Tibial nerve (tissue), 4 donors: ENCODE measurements around the gene TFEB. TPM values are rescaled to one million over a fixed set of nuclear protein-coding genes. Genes with fewer than 3 reads are reported as not detected.

ENCODE experiments used
- DNase-seq, 2 donors: peaks; one replicate each; pipeline ENCODE4 v3.0.0-alpha.2; 2019; ENCODE audit warnings: low spot score in 2 of 2
- H3K27ac ChIP-seq, 4 donors: fragments of 200-600 bp; sonication (generic) in 3 of 4; one replicate each; pipeline ENCODE4 v1.5.1; 2017 to 2019; ENCODE audit warnings: mild to moderate bottlenecking in 1 of 4
- H3K27me3 ChIP-seq, 2 donors: fragments of 200-600 bp; sonication (generic) in 1 of 2; one replicate each; pipeline versions ENCODE4 v1.5.1 to v1.6.0; 2017 to 2019
- H3K36me3 ChIP-seq, 3 donors: fragments of 200-600 bp; sonication (generic); one replicate each; pipeline ENCODE4 v1.5.1; 2018 to 2019
- H3K4me1 ChIP-seq, 4 donors: fragments of 200-600 bp; sonication (generic) in 3 of 4; one replicate each; pipeline ENCODE4 v1.5.1; 2017 to 2019
- H3K4me3 ChIP-seq, 4 donors: fragments of 200-600 bp; sonication (generic) in 3 of 4; one replicate each; pipeline ENCODE4 v1.5.1; 2017 to 2019; ENCODE audit warnings: mild to moderate bottlenecking in 1 of 4, moderate library complexity in 1 of 4
- H3K9me3 ChIP-seq, 4 donors: fragments of 200-600 bp; sonication (generic) in 3 of 4; one replicate each; pipeline ENCODE4 v1.5.1; 2017 to 2019
- CTCF ChIP-seq, 5 experiments: fragments of 200-600 bp in 3 of 5; fragments of 450-650 bp in 2 of 5; sonication (generic) in 3 of 5; IDR thresholded peaks; one replicate each; pipeline ENCODE4 v1.5.1; 2016 to 2019; ENCODE audit warnings: antibody characterized with exemption in 5 of 5, mild to moderate bottlenecking in 3 of 5, moderate library complexity in 2 of 5
- EP300 ChIP-seq, 2 donors: sonication (generic); formaldehyde crosslinking; IDR thresholded peaks; one replicate each; pipeline ENCODE4 v1.6.1; 2017; ENCODE audit warnings: antibody characterized with exemption in 2 of 2, mild to moderate bottlenecking in 1 of 2
- POLR2A ChIP-seq, 2 donors: fragments of 450-650 bp; IDR thresholded peaks; one replicate each; pipeline ENCODE4 v1.6.1; 2017; ENCODE audit warnings: antibody characterized with exemption in 2 of 2, mild to moderate bottlenecking in 2 of 2, moderate library complexity in 2 of 2
- WGBS, 2 donors: methylation state at CpG; one replicate each; pipeline ENCODE4 v1.1.5; 2018; 5-methylcytosine and 5-hydroxymethylcytosine counted together
- total RNA-seq, 4 donors: library from RNA; depleted of rRNA; stranded (reverse); fragments of >200 nt; gene quantifications; one replicate each; pipeline ENCODE4 v1.1.0, GENCODE V29; 2016

TFEB gene
- total RNA-seq, 4 donors from 2014 or later: 19.2 to 28.8 (median 20.6) TPM

- DNase-seq: no peak
- Histone ChIP-seq H3K27me3 (no peaks in the 10 kb centered on the region), H3K9me3 (no peaks in the 10 kb centered on the region), H3K27ac (no peak overlapping the region), H3K4me3 (no peak overlapping the region), H3K36me3 (no peaks in the 10 kb centered on the region), H3K4me1 (peaks cover 0 to 38% (median 8%) of the 10 kb centered on the region in 4 donors)
- TF ChIP-seq POLR2A (IDR thresholded peaks at IDR 0.05) (no peak), CTCF (IDR thresholded peaks at IDR 0.05) (no peak), EP300 (IDR thresholded peaks at IDR 0.05) (no peak)
- WGBS, 2 donors: 68% methylated on average over 7 of the region's 7 CpGs
Observed at GRCh38 chr6:41648070-41648585, 87.3 kb downstream of the TFEB start.

DNA sequence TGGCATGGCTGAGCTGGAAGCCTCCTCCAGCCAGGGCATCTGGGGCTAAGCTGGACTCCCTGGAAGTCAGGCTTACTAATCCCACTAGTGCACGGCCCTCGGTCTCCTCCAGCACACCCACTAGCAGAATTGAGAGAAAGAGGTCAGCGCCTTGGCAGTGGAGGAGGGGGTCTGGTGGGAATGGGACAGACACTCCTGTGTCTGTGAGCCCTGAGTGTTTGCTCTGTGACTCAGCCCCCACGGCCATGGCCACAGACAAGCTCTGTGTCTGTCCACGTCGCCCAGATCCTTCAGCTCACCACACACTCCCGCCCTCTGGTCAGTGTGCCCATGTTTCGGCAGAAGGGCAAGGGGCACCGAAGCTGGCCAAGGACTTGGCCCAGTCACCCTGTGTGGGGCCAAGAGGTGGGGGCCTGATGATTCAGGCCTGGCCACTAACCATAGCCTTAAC lies 88.3 kb downstream of the TFEB start:
- H3K9me3 ChIP-seq: no peaks in the 10 kb centered on the region
- WGBS, 2 donors: 36 to 41% methylated on average over 8 to 9 of the region's 9 CpGs
- no peaks in the 10 kb centered on the region for H3K36me3 ChIP-seq
- H3K27me3 ChIP-seq: no peaks in the 10 kb centered on the region
- no peak overlapping the region for H3K27ac ChIP-seq
- peaks cover 0 to 38% (median 8%) of the 10 kb centered on the region in 4 donors for H3K4me1 ChIP-seq
- H3K4me3 ChIP-seq: no peak overlapping the region
- no peak for DNase-seq
- peak in 1 of 2 donors; percentile 27 for TF ChIP-seq EP300 (IDR thresholded peaks at IDR 0.05)
- TF ChIP-seq CTCF (IDR thresholded peaks at IDR 0.05): no peak
- TF ChIP-seq POLR2A (IDR thresholded peaks at IDR 0.05): no peak

DNA sequence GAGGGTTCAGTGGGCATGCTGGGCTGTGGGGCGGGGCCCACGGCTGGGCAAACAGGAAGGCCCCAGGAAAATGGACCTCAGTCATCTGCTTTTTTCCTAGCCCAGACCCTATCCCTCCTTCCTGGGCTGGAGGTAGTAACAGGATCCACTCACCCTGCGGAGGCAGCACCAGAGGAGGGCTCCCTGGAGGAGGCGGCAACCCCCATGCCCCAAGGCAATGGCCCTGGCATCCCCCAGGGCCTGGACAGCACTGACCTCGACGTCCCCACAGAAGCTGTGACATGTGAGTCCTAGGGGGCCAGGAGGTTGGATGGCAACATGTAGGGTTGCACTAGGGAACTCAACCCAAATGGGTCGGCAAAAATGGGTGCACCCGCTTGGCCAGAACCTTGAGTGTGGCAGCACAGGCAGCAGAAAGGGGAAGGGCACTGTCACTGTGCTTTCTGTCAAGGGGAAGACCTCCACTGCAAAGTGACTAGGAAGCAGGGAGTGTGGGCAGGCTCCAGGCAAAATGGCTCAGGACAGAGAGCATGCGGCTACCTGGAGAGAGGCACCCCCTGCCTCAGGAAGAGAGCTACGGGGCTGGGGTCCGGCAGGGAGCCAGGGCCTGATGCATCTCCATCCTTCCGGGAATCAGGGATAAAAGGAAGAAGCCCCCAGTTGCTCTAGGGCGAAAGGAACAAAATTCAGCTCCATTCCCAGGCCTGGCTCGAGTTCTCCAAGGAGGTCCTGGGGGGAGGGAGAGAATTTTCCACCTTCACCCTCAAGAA lies 89.2 kb downstream of the TFEB start:
- Histone ChIP-seq H3K9me3 (no peaks in the 10 kb centered on the region), H3K4me1 (peaks cover 0 to 38% (median 8%) of the 10 kb centered on the region in 4 donors), H3K27ac (no peak overlapping the region), H3K27me3 (peaks cover 0 to 2% of the 10 kb centered on the region in 2 donors), H3K36me3 (no peaks in the 10 kb centered on the region), H3K4me3 (no peak overlapping the region)
- TF ChIP-seq EP300 (IDR thresholded peaks at IDR 0.05) (no peak), POLR2A (IDR thresholded peaks at IDR 0.05) (no peak), CTCF (IDR thresholded peaks at IDR 0.05) (no peak)
- WGBS, 2 donors: 70 to 72% methylated on average over 14 of the region's 14 CpGs
- DNase-seq: no peak

- H3K4me1 ChIP-seq: peaks cover 0 to 44% (median 8%) of the 10 kb centered on the region in 4 donors
- WGBS, 2 donors: 77 to 78% methylated on average over 12 of the region's 12 CpGs
- H3K27me3 ChIP-seq: peaks cover 0 to 6% of the 10 kb centered on the region in 2 donors
- no peak overlapping the region for H3K27ac ChIP-seq
- no peak overlapping the region for H3K4me3 ChIP-seq
- no peaks in the 10 kb centered on the region for H3K36me3 ChIP-seq
- no peak for TF ChIP-seq EP300 (IDR thresholded peaks at IDR 0.05)
- no peak for TF ChIP-seq CTCF (IDR thresholded peaks at IDR 0.05)
- TF ChIP-seq POLR2A (IDR thresholded peaks at IDR 0.05): no peak
- H3K9me3 ChIP-seq: no peaks in the 10 kb centered on the region
- no peak for DNase-seq
Observed at GRCh38 chr6:41645007-41645618, 90.3 kb downstream of the TFEB start.
